ENCODE measurements around the gene GRAMD1B.

GRAMD1B gene

DNA sequence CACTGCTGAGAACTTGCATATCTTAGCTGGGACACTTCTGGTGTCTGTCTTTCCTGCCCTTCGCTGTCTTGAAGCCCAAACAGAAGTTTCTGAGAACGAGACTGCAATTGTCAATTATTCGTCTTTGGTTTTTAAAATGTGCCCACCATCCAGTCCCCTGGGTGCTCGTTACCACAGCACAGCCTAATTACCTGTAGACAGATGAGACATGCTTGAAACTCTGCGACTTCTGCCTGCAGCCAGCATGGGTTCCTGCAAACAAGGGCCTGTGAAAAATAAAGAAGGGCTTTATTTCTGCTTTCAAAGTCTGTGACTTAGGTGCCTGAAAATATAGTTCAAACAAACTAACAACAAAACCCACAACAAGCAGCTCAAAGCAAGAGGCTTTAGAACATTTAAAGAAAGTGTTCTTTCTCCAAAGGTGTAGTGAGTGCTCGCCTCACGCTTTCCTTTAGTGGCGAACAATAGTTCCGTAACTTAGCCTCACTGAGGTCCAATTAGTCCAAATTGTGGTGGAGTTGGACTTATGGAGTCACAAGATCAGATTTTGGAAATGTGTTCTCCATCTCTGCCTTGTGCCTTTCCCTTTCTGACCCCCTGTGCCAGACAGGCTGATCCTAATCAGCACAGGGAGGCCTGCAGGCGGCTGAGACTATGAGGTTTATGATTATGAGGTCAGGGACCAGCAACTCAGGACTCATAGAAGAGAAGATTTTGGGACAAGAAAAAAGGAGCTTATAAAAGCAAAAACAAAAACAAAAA, 20.4 kb upstream of the GRAMD1B start:
- peak; percentile 3 for DNase-seq

DNA sequence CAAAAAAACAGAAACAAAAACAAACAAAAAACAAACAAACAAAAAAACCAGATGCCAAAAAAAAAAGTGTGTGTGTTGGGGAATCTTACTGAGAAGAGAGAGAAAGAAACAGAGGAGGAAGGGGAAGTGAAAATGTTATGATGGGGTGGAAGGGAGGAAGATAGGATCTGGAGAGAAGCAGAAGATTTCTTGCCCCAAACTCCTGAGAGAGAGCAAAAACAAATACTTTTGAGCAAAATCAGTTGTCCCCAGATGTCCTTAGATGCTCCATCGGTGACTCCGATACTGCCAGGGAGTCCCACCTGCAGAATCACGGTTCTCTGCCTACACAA, 19.9 kb upstream of the GRAMD1B start:
- no peak for DNase-seq

DNA sequence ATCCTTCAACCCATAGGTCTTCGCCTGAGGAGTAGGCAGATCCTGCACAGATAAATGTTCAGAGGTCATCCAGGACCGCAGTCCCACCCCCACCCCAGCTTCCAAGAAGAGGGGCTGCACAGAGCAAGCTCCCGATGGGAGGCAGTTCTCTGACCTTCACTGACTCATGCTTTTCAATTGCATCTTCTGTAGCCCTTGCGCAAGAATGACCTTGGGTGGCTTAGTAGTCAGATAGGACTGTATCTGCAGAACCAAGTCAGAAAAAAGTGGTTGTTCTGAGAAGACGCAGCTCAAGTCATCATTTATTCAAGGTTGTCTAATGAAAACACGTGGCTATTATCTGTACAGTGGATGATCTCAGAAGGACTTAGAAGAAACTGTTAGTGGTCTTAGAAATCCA, 16.4 kb upstream of the GRAMD1B start:
- DNase-seq = no peak

DNA sequence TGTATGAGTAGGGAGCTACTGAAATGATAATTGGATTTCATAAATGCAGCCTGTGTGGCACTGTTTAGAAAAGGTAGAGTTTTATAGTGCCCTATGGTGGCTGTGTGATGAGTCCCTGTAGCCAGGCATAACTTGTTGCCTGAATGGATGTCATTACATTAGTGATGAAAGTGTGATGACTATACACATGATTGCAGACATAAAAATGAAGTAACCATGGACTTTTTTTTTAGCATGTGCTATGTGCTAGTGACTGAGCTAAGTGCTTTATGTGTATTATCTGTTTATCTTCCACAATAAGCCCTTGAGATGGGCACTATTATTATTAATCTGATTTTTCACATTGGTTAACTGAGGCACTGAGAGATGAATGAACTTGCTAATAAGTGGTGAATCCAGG, 13.5 kb upstream of the GRAMD1B start:
- DNase-seq = no peak

DNA sequence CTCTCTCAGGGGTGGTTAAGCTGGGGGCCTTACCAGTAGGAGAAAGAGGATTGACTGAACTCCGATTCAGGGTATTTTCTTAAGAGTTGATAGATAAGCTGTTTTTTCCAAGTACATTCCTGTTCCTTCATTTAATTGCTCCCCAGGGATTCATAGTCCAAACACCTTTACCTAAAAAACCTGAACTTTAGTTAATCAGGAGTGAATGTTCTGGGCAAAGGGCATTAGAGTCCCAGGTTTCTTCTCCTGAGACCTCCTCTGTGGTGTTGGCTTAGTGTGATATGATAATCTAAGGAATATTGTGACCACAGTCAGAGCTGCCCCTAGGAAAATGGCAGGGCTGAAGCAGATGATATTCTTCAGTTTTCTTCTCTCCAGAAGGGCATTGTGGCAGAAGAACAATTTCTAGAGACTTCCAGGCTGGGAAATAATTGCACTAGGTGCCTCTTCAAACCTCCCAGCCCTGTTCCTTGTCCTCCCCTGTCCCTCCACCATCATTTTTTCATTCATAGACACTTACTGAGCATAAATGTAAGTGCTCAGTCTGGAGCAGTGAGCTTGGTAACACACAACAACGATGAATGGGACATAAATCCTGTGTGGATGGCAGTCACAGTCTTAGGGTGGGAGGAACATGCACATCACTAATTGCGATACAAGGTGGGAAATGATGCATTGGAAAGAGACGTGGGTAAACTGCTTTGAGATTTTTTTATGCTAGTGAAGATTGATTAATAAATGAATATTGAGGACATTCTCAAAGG, 11.5 kb upstream of the GRAMD1B start:
- DNase-seq = no peak

DNA sequence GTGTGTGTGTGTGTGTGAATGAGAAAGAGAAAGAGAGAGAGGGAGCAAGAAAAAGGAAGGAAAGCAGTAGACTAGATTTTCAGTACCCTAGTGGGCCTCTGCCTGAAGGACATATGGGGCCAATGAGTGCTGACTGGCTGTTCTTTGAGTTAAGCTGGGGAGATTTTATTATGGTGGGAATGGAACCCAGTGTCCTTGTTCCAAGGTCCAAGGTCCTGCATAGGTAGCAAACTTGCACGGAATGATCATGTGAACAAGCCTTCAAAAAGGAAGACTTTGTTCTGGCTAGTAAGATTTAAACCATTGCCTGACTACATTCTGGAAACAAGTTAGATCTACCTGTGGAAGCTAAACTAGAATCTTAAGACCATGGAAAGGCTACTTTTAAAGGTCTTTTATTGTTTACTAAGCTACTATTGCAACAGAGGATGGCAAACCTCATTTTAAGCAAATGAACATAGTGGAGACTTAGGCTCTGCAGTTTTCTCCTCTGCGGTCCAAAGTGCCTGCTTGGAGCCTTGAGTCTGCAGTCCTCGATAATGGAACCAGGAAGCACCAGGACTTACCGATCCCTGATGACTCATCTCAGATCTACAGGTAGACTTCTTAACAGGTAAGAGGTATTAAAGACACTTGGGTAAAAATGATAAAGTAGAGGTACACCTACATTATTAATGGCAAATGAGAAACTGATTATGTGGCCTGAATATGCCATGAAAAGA, 10.2 kb upstream of the GRAMD1B start:
- no peak for DNase-seq

DNA sequence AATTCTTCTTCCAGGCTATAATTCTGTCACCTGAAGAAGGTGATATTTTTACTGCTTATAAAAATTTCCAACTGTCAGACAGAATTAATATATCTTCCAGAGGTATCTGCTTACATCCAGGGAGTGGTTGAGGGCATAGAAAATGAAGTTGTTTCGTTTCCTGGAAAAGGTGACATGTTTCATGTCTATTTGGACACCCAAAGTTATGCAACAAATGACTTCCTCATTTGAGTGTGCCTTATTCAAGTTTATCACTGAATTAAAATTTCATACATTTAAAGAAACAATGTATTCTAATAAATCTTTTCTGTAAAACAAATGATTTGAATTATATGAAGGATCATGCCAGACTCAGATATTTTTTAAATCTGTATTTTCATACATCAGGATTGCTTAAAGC, 8.5 kb upstream of the GRAMD1B start:
- DNase-seq = no peak

DNA sequence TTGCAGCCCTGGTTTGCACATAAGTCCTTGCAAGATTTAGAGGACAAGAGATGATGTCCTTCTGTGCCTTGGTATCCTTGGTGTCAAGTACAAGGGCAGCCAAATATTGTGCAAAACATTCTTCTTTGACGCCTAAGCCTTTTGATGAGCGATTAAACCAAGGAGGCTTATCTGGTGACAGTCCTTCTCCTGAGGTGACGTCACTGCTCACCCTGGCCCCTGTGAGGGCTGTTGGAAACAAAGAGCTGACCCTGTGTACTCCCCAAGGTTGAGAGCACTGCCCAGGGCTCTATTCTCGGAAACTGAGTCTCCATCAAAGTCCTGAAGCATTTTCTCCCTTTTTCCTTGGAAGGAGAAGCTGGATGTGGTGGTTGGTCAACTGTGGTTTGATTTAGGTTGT, 4.7 kb upstream of the GRAMD1B start:
- no peak for DNase-seq

DNA sequence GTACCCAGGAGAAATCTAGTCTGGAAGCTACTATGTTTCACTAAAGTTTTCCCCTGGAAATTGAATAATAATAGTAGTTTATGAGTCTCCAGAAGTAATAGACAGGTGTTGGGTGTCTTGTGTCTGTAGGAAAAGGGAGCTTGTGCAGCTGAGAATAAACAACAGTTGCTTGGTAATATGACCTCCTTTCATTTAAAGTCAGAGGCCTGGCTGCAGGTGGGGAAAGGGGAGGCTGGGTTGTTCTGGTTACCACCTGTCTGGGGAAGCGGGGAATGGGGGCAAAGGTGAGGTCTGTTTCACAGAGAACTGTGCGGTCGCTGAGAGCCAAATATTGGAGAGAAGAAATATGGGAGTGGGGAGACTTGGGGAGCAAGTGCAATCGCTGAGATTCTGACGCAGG, 3.3 kb upstream of the GRAMD1B start:
- no peak for DNase-seq

DNA sequence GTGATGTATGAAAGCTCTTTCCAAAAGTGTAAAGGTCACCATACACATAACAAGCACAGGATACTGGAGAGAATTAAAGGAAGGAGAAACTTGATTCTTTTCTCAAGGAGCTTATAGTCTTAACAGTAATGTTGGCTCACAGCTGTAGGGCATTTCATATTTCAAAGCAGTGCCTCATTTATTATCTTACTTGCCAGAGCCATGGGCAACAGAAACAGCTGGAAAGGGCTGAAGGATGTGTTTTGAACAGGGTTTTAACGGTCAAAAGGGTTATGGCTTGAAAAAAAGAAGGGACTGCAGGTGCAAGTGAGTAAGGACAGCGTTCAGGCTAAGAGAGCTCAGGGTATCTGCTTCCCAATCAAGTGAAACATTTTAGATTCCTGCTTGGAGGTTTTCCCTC, 2.7 kb upstream of the GRAMD1B start:
- no peak for DNase-seq

DNA sequence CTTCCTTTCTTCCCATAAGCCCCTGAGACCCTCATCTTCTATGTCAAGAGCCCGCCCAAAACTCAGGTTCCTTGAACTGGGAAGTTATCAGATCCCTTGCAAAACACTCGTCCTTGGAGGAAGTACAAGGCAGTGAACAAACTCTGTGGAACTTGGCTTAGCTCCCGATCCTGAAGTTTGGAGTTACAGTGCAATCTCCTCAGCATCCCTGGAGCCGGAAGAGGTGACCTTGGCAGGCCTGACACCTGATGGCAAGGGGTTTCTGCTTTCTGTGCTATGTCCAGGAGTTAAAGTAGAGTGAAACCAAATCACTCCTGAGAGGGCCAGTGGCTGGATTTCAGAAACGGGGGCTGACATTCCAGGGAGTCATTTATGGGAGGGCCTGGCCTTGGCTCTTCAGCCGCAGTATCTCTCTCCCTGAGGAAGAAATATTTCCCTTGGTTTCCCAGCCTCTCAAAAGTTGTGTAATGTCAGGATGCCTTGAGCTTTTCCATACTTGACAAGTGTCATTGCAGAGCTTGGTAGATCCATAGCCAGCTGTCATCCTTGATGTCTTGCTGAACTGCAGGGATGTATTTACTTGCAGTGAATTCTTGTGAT, 1.9 kb upstream of the GRAMD1B start:
- DNase-seq = no peak

DNA sequence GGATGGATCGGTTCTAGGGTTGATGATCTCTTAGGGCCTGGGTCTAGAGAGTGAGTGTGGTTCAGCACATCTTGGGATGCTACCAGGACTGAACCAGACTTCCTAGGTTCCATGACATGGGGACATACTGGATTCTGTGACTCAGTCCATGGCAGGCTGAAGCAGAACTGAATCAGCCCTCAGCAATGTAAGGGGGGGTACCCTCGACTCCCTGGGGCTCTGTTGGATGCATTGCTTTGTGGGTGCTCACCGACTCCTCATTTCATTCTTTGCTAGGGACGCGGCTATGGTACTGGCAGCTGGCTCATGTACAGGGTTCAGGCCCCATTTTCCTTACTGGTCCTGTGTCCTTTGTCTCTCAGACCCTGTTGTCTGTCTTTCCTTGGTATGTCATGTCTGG, 733 bp upstream of the GRAMD1B start:
- DNase-seq = no peak

DNA sequence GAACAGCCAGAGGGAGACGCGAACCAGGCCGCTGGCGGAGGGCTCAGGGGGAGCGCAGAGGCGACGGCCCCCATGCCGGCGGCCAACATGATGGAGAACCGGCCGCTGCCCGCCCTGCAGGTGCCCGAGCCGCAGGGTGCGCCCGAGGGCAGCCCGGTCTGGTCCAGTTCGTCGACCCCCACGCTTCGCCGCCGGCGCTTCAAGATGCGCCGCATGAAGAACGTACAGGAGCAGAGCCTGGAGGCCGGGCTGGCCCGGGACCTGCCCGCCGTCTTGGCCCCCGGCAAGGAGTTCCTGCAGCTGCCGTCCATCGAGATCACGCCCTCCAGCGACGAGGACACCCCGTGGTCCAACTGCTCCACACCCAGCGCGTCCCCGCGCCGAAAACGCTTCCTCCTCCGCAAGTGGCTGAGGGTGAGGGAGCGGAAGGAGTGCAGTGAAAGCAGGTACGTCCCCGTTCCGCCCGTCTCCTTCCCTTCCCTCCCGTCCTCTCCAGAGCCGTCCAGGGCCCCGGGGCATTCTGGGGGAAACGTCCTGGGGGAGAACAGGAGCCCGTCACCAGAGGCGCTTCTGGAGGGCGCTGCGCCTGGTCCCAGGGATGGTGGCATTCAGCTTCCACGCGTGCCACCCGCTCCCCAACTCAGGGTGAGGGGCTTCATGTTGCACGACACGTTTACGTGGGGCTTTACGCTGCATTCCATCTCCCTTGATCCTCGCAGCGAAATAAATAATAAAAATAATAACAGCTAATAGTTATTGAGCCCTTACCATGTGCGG, 840 bp downstream of the GRAMD1B start:
- DNase-seq = peak; percentile 4

DNA sequence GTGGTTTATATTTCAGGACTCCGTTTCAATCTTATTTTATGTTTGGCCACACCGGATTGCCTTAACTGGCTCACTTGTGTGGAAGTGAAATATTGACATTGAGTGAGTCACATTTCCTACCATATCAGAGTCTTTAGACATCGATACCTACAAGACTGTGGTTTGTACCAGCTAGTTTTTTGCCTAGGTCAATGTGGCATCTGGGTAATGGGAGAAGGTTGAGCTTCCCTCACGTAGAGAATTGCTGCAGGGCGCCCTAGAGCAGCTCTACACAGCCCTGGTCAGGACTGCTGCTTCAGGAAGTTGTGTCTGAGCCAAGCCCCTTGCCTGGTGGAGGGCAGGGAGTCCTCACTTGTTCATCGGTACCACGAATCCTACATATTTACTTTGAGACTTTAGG, 1.6 kb downstream of the GRAMD1B start:
- no peak for DNase-seq

DNA sequence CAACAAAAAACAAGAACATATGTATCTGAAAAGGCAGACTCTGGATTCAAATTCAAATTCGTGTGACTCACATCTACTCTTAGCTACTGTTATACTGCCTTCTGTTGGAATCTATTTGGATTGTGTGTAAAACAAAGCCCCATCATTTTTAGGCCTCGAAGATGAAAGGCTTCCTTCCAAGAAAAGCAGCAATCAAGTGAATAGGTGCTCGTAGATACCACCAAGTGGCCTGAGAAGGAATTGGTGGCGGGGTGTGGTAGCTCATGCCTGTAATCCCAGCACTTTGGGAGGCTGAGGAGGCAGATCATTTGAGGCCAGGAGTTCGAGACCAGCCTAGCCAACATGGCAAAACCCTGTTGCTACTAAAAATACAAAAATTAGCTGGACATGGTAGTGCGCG, 4.2 kb downstream of the GRAMD1B start:
- DNase-seq = peak; percentile 3

DNA sequence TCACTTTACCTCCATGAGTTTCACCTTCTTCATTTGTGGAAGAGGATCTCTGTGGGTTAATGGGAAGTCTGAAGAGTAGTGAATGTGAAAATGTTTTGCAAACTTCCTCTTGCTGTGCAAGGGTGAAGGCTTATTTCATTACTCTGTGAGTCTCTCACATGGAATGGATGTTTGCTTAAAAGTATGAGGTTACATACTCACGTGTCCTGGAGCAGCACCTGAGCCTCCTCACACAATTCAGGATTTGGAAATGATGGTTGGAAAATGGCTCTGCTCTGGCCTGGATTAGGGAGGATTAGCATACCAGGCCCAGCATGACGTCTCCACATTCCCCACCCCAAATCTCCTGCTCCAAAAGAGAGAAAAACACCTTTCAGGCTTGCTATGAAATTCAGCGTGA, 4.8 kb downstream of the GRAMD1B start:
- DNase-seq = no peak

DNA sequence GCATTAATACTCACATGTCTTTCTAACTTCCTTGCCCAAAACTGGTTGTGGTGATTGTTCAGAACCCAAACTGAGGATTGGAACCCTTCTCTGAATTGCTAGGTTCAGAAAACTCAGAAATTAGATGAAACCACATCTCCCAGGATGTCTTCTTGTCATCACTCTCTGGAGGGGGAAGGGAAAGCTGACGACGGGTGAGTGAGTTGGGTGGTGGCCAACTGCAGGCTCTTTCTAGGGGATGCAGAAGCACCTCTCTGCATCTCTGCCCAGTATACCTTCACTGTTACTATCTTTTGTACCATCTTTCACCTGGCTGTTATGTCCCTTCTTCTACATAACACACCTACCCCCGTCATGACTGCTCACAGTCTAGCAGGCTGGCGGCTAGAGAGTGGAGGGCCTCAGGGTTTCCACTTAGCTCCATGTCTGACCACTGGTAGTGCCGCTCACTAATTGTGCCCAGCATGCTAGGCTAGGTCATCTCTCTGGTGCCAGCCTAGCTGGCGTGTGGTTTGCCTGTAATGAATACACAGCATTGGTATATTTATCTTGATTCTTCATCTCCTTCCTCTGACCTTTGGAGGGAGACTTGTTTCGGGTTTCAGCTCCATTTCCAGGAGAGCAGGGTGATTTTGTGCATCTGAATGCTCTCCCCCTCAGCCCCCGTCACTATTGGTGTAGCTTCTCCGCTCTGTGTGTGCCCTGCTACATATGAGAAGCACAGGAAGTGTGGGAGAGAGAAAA, 7.3 kb downstream of the GRAMD1B start:
- DNase-seq = no peak

DNA sequence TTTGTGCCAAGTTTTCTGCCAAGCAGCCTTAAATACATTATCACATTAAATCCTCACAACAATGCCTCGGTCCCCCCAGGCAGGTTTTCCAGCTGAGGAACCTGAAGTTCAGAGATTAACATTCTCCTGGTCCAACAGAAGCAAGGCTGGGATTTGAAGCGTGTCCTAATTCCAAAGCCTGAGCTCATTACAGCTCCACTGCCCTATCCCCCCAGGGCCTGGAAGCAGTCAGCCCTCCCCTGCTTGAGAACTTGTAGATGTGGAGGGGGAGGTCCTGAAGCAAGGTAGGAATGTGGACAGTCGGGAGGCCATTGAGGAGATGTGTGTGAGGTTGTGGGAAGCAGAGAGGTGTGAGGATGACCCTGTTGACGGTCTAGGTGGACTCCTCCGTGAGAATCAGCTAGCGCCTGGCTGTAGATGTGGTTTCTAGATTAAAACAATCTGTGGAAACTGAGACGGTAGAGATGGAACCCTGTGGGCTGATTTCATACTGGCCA, 8.1 kb downstream of the GRAMD1B start:
- DNase-seq = no peak

DNA sequence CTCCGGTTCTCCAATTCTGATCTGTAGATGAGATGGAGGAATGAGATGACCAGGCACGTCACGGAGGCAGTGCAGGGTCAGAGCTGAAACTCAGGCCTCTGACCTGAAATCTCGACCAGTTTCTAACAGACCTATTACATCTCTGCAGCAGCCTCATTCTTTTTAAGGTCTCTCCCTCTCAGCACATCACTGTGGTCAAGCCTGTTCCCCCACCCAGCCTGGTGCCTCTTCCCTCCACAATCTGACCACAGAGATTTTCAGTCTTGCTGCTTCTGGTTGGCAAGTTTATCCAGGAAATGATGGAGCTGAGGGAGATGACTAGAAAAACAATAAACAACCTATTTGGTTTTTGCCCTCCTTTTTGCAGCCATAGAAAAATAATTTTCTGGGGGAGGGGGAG, 9.5 kb downstream of the GRAMD1B start:
- DNase-seq = no peak

DNA sequence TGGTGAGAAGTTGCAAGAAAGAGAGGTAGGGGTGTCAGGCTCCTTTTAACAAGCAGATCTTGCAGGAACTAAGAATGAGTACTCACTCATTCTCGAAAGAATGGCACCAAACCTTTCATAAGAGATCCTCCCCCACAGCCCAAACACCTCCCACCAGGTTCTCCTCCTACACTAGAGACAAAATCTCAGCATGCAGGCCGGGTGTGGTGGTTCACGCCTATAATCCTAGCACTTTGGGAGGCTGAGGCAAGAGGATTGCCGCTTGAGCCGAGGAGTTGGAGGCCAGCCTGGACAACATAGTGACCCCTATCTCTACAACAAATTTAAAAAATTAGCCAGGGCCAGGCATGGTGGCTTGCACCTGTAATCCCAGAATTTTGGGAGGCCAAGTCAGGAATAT, 11.1 kb downstream of the GRAMD1B start:
- no peak for DNase-seq

DNA sequence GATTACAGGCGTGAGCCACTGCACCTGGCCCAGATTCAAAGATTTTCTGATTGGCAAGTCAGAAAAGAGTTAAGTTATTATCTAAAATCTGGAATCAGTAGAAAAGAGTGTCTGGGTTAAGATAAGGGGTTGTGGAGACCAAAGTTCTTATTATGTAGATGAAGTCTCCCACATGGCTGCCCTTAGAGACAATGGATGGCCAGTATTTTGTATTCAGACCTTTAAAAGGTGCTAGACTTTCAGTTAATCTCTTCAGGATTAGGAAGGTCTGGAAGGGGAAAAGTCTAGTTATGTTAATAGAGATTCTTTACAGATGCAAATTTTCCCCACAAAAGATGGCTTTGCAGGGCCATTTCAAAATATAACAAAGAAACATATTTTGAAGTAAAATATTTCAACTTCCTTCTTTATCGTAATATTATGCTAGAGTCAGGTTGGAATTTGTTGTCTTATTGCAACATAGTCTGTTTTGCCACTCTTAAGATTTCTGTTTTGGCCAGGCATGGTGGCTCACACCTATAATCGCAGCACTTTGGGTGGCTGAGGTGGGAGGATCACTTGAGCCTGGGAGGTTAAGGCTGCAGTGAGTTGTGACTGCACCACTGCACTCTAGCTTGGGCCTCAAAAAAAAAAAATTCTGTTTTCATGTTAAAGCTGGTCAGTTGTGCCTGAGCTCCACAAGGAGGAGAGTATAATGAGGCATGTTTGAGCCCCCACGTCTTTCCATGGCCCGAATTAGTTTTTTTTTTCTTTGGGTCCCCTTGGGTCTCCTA, 14.0 kb downstream of the GRAMD1B start:
- no peak for DNase-seq
